ENCODE measurements around the gene ZFP57.
"Not testable (repeated sequence)": the region's sequence is repeated elsewhere in the genome, so short reads cannot be mapped to it uniquely, and the experiment has no call there.

The ZFP57 gene

GRCh38 chr6:29696147-29697125, 15.5 kb upstream of the ZFP57 start:
- DNase-seq (ENCODE audit: low read depth in 2 of 3, low spot score in 2 of 3): no peak

- no peak for DNase-seq (ENCODE audit: low read depth in 2 of 3, low spot score in 2 of 3)
Observed at GRCh38 chr6:29694637-29695036, 13.7 kb upstream of the ZFP57 start.

- no peak for DNase-seq (ENCODE audit: low read depth in 2 of 3, low spot score in 2 of 3)
Observed at GRCh38 chr6:29685718-29686326, 4.9 kb upstream of the ZFP57 start.

DNA sequence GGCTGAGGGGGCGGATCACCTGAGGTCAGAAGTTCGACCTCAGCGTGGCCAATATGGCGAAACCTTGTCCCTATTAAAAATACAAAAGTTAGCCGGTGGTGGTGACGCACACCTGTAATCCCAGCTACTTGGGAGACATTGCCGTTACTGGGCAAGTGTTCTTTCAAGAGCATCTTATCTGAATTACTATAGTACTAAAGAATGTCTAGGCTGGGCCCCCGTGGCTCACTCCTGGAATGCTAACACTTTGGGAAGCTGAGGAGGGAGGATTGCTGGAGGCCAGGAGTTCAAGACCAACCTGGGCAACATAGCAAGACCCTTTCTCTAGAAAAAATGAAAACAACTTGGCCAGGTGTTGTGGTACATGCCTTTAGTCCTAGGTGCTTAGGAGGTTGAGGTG, 859 bp upstream of the ZFP57 start:
- DNase-seq (ENCODE audit: low read depth in 2 of 3, low spot score in 2 of 3): no peak

GRCh38 chr6:29680416-29680815, 536 bp downstream of the ZFP57 start:
- no peak for DNase-seq (ENCODE audit: low read depth in 2 of 3, low spot score in 2 of 3)

DNA sequence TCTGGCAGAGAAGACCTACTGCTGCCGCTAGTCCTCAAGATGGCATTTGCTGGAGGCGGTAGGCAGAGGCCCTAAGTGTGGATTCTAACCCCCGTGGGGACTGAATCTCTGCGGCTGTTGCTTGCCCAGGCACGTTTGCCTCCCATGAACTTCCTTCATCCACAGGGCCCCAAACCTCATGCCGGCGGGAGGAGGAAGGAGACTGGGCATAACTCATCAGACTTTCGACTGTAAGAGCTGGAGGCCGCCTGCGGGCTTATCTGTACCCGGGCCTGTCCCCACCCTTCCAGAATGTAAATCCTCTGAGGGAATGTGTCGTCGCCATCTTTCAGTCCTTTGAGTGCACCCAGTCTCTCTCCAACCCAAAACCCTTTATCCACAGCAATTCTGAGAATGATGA, 990 bp downstream of the ZFP57 start:
- DNase-seq (ENCODE audit: low read depth in 2 of 3, low spot score in 2 of 3): no peak

DNA sequence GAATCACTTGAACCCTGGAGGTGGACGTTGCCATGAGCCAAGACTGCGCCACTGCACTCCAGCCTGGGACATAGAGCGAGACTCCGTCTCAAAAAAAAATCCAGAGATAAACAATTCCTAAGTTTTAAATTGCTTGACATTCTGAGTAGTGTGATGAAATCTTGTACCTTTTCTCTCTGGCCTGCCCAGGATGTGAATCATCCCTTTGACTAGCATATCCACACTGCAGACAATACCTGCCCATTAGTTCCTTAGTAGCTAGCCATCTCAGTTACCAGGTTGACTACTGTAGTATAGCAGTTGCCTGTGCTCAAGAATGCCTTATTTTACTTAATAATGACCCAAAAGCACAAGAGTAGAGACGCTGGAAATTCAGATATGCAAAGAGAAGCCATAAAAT, 2.8 kb downstream of the ZFP57 start:
- DNase-seq (ENCODE audit: low read depth in 2 of 3, low spot score in 2 of 3): no peak

DNA sequence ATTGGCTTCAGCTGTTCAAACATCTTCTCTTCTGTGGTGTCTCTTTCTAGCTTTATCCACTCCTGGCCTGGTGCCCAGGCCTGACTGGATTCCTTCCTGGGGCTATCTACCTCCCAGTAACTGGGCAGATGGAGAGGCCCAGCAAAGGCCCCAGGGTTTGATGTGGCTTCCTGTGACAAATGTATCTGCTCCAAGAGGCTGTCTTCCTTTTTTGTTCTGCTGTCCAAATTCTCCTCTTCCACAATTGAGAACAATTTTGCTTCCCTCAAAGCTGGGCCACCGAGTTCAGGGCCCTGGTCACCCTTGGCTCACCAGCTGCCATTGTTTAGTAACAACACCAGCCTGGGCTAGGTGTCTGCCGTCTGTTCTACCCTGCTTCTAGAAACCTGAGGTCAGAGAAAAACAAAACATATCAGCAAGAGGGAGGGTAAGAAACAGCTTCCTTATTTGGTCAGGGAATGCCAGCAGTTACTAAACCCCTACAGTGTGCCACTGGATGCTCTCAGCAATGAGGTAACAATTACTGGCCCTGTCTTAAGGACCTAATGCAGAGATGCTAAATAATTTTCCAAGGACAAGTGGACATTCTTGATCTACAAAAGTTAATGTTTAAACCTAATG, 3.9 kb downstream of the ZFP57 start:
- no peak for DNase-seq (ENCODE audit: low read depth in 2 of 3, low spot score in 2 of 3)

GRCh38 chr6:29675561-29675960, 5.4 kb downstream of the ZFP57 start:
- no peak for DNase-seq (ENCODE audit: low read depth in 2 of 3, low spot score in 2 of 3)

DNA sequence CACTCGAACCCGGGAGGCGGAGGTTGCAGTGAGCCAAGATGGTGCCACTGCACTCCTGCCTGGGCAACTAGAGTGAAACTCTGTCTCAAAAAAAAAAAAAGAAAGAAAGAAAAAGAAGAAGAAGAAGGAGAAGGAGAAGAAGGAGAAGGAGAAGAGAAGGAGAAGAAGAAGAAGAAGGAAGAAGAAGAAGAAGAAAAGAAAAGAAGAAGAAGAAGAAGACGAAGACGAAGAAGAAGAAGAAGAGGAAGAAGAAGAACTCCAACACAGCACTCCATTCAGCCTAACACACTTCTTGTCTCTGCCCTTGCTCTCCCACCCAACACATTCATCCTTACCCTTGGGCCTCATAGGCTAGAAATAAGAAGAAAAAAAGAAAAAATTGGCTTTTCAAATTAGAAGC, 6.9 kb downstream of the ZFP57 start:
- DNase-seq (ENCODE audit: low read depth in 2 of 3, low spot score in 2 of 3): no peak

DNA sequence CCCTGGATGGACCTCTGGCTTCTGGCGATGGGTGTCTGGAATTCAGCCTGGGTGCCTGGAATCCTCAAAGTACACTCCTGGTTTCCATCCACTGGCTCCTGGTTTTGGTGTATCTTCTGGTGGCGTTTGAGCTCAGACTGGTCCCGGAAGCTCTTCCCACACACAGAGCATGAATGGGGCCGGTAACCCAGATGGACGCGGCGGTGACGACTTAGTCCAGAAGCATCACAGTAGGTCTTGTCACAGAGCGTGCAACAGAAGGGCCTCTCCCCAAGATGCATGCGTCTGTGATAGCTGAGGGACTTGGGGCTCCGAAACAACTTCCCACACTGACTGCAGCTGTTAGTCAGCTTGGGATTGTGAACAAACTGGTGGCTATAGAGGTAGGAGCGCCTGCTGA, 7.8 kb downstream of the ZFP57 start:
- DNase-seq (ENCODE audit: low read depth in 2 of 3, low spot score in 2 of 3): no peak

DNA sequence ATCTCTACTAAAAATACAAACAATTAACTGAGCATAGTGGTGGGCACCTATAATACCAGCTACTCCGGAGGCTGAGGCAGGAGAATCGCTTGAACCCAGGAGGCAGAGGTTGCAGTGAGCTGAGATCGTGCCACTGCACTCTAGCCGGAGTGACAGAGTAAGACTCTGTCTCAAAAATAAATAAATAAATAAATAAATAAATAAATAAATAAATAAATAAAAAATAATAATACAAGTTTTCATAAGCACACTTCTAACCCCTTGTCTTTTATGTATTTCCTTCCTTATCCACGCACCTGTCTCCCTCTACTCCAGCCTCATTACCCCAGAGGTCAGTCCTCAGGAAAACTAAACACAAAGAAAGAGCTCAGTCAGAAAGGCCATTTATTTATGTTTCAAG, 8.8 kb downstream of the ZFP57 start:
- DNase-seq (ENCODE audit: low read depth in 2 of 3, low spot score in 2 of 3): not testable (repeated sequence)

DNA sequence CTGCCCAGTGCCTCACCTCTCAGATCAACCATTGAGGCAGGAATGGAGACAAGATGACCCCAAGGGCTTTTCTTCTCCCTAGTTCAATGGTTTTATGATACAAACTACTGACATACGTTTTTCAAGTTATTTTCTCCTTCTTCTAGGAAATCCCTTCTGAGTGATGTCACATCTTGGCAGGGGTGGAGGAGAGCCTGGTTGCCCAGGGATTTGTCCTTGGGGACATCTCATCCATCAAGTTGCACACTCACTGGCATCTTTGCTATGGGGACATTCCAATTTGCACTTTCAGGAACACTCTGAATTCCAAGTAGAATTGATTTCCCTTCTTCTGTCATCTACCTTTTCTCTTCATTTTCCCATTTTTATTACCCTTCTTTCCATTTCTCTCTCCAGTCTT, 9.9 kb downstream of the ZFP57 start:
- DNase-seq (ENCODE audit: low read depth in 2 of 3, low spot score in 2 of 3): no peak

- no peak for DNase-seq (ENCODE audit: low read depth in 2 of 3, low spot score in 2 of 3)
Observed at GRCh38 chr6:29667158-29667557, 13.8 kb downstream of the ZFP57 start.

GRCh38 chr6:29666826-29667130, 14.2 kb downstream of the ZFP57 start:
- DNase-seq (ENCODE audit: low read depth in 2 of 3, low spot score in 2 of 3): no peak

GRCh38 chr6:29665942-29666825, 14.8 kb downstream of the ZFP57 start:
- DNase-seq (ENCODE audit: low read depth in 2 of 3, low spot score in 2 of 3): no peak

DNA sequence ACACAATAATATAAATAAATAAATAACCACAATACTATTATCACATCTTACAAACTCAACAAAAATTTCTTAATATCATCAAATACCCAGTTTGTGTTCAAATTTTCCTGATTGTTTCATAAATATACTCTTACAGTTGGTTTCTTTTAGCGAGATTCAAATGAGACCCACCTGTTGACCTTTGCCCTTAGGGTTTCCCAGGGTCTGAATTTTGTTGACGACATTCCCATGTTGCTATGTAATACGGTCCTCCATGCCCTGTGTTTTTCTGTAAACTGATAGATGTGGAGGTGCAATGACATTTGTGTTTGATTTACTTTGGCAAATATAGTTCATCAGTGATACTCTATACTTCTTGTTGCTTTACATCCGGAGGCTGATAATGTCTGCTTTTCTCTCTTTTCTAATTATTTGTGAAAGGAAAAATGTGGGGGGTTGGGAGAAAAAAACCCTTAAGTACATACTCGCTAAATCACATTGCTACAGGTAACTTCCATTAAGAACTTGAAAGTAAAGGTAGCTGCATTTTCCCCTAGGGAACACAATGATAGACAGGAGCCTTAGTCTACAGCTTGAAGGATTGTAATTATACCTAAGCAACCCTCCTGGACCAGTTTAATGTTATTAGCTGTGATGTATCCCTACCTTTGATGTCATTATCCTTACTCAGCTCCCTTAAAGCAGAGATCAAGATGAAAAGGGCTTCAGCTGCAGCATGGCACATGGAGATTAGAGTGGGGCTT, 17.5 kb downstream of the ZFP57 start:
- DNase-seq (ENCODE audit: low read depth in 2 of 3, low spot score in 2 of 3): no peak

DNA sequence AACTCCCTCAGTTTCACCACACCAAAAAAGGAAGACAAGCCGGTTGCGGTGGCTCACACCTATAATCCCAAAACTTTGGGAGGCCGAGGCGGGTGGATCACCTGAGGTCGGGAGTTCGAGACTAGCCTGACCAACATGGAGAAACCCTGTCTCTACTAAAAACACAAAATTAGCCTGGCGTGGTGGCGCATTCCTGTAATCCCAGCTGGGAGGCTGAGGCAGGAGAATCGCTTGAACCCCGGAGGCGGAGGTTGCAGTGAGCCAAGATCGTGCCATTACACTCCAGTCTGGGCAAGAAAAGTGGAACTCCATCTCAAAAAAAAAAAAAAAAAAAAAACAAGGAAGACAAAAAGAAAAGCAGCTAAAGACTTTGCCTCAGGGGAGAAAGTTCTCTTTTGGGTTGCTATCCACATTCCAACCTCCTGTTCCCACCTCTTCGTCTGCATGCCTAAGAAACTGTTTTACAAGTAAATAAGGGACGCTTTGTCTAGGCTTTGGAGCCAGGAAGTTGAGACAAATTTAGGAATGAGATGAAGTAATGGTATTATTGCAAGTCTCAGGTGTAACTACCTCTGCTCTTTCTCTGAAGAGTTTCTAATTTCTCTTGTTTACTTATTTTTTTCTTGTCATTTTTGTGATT, 19.3 kb downstream of the ZFP57 start:
- not testable (repeated sequence) for DNase-seq (ENCODE audit: low read depth in 2 of 3, low spot score in 2 of 3)

DNA sequence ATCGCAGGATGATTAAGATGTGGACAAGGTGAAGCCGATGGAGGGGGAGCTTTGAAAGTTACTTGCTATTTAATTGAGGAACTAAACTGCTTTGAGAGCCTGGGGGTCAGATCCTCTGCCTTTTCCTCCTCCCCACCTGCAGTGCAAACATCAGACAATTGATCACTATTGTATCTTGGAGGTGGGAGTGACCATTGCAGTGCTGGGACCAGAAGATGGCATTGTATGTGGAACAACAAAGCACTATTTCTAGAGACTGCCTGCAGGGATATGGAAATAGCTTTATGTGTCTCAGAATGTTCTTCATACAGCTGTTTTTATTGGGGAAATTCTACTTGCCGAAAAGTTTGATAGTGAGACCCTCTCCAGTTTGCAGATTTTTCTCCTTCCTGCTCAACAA, 19.9 kb downstream of the ZFP57 start:
- no peak for DNase-seq (ENCODE audit: low read depth in 2 of 3, low spot score in 2 of 3)

DNA sequence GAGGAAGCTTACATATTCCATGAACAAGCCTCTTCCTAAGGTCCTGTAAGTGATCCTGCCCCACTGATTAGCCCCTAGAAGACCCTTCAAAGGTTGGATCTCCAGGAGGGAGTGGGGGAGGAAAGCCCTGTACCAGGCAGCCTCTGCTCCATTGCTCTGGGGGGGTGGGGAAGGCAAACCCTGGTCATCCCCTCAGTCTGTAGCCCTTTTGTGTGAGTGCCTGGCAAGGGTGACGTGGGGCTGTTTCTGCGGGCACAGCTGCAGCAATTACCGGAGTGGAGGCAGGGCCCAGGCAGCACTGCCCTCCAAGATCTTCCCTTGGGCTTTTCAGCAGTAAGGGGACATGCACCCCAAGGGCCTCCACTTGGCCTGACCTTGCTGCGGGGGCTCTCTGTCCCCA, 24.2 kb downstream of the ZFP57 start, which contains the start of gene MOG:
Gene MOG (plus strand): TSS at position 295 of the 400 bp plus-strand sequence. CDS start 118 bp downstream, outside the sequence.
- no peak for DNase-seq (ENCODE audit: low read depth in 2 of 3, low spot score in 2 of 3)

Measured in activated CD8-positive, alpha-beta memory T cell treated with anti-CD3 and anti-CD28 coated beads for 48 hours (primary cell).